ENCODE results near the gene OR8A1. TPM values are rescaled to one million over a fixed set of nuclear protein-coding genes. Genes with fewer than 3 reads are reported as not detected.

OR8A1 gene
- total RNA-seq, 4 donors from 2014 or later: not detected

GRCh38 chr11:124591430-124591829 lies 21.6 kb downstream of the OR8A1 start:
- Histone ChIP-seq H3K4me3 (no peak overlapping the region), H3K36me3 (no peaks in the 10 kb centered on the region), H3K27me3 (peaks cover 0 to 11% (median 0%) of the 10 kb centered on the region in 4 donors), H3K9me3 (no peaks in the 10 kb centered on the region), H3K27ac (replicated peaks in 1 of 4) (no peak overlapping the region), H3K4me1 (no peaks in the 10 kb centered on the region)
- no peak for TF ChIP-seq POLR2AphosphoS5 (IDR thresholded peaks at IDR 0.05)
- TF ChIP-seq EP300 (IDR thresholded peaks at IDR 0.05): no peak
- TF ChIP-seq POLR2A (IDR thresholded peaks at IDR 0.05; ENCODE audit: low read depth): no peak
- TF ChIP-seq, protein P1, sequence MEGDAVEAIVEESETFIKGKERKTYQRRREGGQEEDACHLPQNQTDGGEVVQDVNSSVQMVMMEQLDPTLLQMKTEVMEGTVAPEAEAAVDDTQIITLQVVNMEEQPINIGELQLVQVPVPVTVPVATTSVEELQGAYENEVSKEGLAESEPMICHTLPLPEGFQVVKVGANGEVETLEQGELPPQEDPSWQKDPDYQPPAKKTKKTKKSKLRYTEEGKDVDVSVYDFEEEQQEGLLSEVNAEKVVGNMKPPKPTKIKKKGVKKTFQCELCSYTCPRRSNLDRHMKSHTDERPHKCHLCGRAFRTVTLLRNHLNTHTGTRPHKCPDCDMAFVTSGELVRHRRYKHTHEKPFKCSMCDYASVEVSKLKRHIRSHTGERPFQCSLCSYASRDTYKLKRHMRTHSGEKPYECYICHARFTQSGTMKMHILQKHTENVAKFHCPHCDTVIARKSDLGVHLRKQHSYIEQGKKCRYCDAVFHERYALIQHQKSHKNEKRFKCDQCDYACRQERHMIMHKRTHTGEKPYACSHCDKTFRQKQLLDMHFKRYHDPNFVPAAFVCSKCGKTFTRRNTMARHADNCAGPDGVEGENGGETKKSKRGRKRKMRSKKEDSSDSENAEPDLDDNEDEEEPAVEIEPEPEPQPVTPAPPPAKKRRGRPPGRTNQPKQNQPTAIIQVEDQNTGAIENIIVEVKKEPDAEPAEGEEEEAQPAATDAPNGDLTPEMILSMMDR (IDR thresholded peaks at IDR 0.05): no peak
- no peak for DNase-seq (ENCODE audit: extremely low spot score)
- WGBS: 93% methylated on average over 2 of the region's 2 CpGs
- intact Hi-C loops (cut with DNase I): loop anchor here (5.0 kb wide), 1 partner anchor 179 kb away; no protein-coding TSS in a partner anchor

DNA sequence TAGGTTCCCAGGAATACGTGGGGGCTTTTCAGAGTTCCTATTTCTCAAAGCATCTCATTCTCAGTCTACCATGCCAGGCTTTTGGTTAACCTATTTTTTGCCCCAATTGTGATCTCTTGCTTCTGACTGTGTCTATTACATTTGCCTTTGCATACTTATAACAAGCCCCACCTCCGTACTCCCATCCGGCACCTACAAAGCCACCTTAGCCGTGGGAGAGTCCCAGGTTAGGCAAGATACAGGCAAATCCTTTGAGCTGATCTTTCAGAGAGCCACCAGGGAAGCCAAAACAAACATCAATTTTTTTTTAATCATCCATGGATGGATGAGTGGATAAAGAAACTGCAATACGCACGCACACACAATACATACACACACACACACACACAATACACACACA lies 22.8 kb downstream of the OR8A1 start:
- intact Hi-C loops (cut with DNase I): loop anchor here (5.0 kb wide), 1 partner anchor 180 kb away; no protein-coding TSS in a partner anchor
- peaks cover 0 to 14% (median 0%) of the 10 kb centered on the region in 4 donors for H3K27me3 ChIP-seq
- no peaks in the 10 kb centered on the region for H3K9me3 ChIP-seq
- H3K4me3 ChIP-seq: no peak overlapping the region
- no peaks in the 10 kb centered on the region for H3K4me1 ChIP-seq
- TF ChIP-seq POLR2A (IDR thresholded peaks at IDR 0.05; ENCODE audit: low read depth) (no peak), EP300 (IDR thresholded peaks at IDR 0.05) (no peak), POLR2AphosphoS5 (IDR thresholded peaks at IDR 0.05) (no peak)
- TF ChIP-seq, protein P1 (IDR thresholded peaks at IDR 0.05): no peak
- H3K36me3 ChIP-seq: no peaks in the 10 kb centered on the region
- WGBS: 91% methylated on average over 6 of the region's 6 CpGs
- no peak overlapping the region for H3K27ac ChIP-seq (replicated peaks in 1 of 4)
- no peak for DNase-seq (ENCODE audit: extremely low spot score)

- Histone ChIP-seq H3K4me3 (no peak overlapping the region), H3K27ac (replicated peaks in 1 of 4) (no peak overlapping the region), H3K9me3 (no peaks in the 10 kb centered on the region), H3K36me3 (no peaks in the 10 kb centered on the region), H3K4me1 (no peaks in the 10 kb centered on the region), H3K27me3 (peaks cover 0 to 16% (median 0%) of the 10 kb centered on the region in 4 donors)
- no peak for TF ChIP-seq EP300 (IDR thresholded peaks at IDR 0.05)
- TF ChIP-seq, protein P1 (IDR thresholded peaks at IDR 0.05): no peak
- no peak for TF ChIP-seq POLR2A (IDR thresholded peaks at IDR 0.05; ENCODE audit: low read depth)
- no peak for TF ChIP-seq POLR2AphosphoS5 (IDR thresholded peaks at IDR 0.05)
- 93% methylated on average over 3 of the region's 3 CpGs for WGBS
- no peak for DNase-seq (ENCODE audit: extremely low spot score)
- intact Hi-C loops (cut with DNase I): no loop called here
Observed at GRCh38 chr11:124595302-124595701, 25.5 kb downstream of the OR8A1 start.

DNA sequence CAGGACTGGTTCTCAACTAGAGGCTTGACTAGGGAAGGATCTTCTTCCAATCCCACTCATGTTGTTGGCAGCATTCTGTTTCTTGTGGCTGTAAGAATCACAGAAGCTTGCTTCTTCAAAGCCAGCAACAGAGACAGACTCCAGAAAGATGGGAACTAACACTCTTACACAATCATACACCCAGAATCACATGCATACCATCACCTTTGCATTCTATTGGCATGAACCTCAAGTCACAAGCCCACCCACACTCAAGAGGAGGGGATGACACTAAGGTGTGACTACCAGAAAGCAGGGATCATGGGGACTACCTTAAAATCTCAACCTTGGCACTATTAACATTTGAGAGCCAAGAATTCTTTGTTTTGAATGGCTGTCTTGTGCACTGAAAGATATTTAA lies 27.8 kb downstream of the OR8A1 start:
- no peak for DNase-seq (ENCODE audit: extremely low spot score)
- TF ChIP-seq POLR2AphosphoS5 (IDR thresholded peaks at IDR 0.05) (no peak), EP300 (IDR thresholded peaks at IDR 0.05) (no peak), POLR2A (IDR thresholded peaks at IDR 0.05; ENCODE audit: low read depth) (no peak)
- TF ChIP-seq, protein P1 (IDR thresholded peaks at IDR 0.05): no peak
- Histone ChIP-seq H3K27me3 (peaks cover 0 to 16% (median 0%) of the 10 kb centered on the region in 4 donors), H3K36me3 (no peaks in the 10 kb centered on the region), H3K9me3 (no peaks in the 10 kb centered on the region), H3K4me1 (no peaks in the 10 kb centered on the region), H3K4me3 (no peak overlapping the region), H3K27ac (replicated peaks in 1 of 4) (no peak overlapping the region)
- intact Hi-C loops (cut with DNase I): no loop called here

All from esophagus muscularis mucosa (tissue), 4 donors.